ENCODE results near the gene TIMM17A.

- TF ChIP-seq ZNF274 (IDR thresholded peaks at IDR 0.05; ENCODE audit: low read depth, low read length) (no peak), YY1 (IDR thresholded peaks at IDR 0.05; ENCODE audit: insufficient read depth, insufficient read length) (no peak), SUZ12 (IDR thresholded peaks at IDR 0.05; ENCODE audit: extremely low read depth, insufficient read depth, insufficient read length) (no peak)
Measured at GRCh38 chr1:202018468-202019234, 63.3 kb downstream of the TIMM17A start.

All from NT2/D1 (cell line).